ENCODE measurements around the gene MSLN.

MSLN gene

DNA sequence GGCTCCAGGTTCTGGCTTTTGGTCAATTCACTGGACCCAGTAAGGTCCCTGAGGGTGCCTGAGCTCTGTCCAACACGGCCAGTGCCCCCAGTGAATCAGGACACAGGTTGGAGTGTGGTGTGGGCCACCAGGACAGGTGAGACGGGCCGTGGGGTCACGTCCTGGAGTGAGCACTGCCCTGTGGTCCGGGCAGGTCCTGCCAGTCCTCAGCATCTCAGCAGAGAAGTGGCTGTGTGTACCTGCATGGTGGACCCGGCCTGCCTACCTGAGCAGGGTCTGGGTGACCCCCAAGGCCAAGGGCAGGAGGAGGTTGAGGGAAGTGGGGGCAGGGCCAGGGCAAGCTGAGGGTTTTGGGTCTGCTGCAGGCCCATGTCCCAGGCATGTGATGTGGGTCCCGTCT lies 41.9 kb downstream of the MSLN start:
- no peak overlapping the region for H2AFZ ChIP-seq (ENCODE audit: low read depth)
- H3K4me1 ChIP-seq (ENCODE audit: low read depth, poor library complexity, severe bottlenecking), result no peaks in the 10 kb centered on the region
- H3K4me2 ChIP-seq, result no peak overlapping the region
- peaks cover 67% of the 10 kb centered on the region for H3K27me3 ChIP-seq (ENCODE audit: insufficient read depth, low read depth)
- no peaks in the 10 kb centered on the region for H3K36me3 ChIP-seq (ENCODE audit: insufficient read depth)
- H3K4me3 ChIP-seq (IDR thresholded peaks at IDR 0.05; ENCODE audit: insufficient read depth, low read depth, low read length), result no peak overlapping the region
- H3K79me2 ChIP-seq (ENCODE audit: insufficient read depth, low read depth), result no peaks in the 10 kb centered on the region
- H3K27ac ChIP-seq, result no peak overlapping the region
- H4K20me1 ChIP-seq (ENCODE audit: insufficient read depth), result no peaks in the 10 kb centered on the region
- H3K9ac ChIP-seq, result no peak overlapping the region
- TF ChIP-seq, protein P1, sequence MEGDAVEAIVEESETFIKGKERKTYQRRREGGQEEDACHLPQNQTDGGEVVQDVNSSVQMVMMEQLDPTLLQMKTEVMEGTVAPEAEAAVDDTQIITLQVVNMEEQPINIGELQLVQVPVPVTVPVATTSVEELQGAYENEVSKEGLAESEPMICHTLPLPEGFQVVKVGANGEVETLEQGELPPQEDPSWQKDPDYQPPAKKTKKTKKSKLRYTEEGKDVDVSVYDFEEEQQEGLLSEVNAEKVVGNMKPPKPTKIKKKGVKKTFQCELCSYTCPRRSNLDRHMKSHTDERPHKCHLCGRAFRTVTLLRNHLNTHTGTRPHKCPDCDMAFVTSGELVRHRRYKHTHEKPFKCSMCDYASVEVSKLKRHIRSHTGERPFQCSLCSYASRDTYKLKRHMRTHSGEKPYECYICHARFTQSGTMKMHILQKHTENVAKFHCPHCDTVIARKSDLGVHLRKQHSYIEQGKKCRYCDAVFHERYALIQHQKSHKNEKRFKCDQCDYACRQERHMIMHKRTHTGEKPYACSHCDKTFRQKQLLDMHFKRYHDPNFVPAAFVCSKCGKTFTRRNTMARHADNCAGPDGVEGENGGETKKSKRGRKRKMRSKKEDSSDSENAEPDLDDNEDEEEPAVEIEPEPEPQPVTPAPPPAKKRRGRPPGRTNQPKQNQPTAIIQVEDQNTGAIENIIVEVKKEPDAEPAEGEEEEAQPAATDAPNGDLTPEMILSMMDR (conservative IDR thresholded peaks at IDR 0.05; ENCODE audit: low read depth, low read length), result no peak

DNA sequence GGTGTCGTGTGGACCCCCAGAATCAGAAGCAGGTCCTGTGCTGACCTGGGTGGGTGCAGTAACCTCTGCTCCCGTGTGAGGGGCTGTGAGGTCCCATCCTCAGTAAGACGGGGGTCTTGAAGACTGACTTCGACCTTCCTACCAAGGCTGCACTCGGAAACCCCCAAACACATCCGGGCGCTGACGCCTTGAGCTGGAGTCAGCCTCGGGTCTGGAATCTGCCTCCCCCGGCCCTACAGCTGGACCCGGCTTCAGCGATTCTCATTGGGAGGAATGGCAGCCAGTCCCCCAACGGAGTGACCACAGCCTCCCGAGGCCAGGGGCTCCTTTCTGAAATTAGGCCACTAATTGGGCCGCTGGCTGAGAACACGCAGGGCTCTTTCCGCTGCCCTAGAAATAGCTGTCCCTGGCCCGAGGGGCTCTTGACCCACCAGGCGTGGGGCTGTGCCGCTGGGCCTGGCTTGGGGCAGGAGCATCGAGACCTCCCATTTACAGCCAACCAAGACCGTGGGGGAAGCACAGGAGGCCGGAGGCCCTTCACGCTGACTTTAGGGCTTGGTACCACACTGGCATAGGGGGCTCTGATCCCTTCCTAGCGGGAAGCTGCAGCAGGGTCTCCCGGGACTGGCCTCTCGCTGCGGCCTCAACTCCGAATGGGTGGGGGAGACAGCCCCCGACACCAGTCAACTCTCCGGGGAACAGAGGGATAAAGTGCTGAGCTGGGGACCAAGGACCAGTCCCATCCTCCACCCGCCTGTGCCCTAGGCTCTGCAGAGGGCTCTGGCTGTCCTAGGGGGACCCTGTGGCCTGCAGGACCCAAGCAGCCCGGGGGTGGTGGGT lies 42.6 kb downstream of the MSLN start:
- no peak overlapping the region for H3K27ac ChIP-seq
- no peak overlapping the region for H3K9ac ChIP-seq
- no peaks in the 10 kb centered on the region for H4K20me1 ChIP-seq (ENCODE audit: insufficient read depth)
- H3K4me3 ChIP-seq (IDR thresholded peaks at IDR 0.05; ENCODE audit: insufficient read depth, low read depth, low read length), result no peak overlapping the region
- no peak overlapping the region for H2AFZ ChIP-seq (ENCODE audit: low read depth)
- H3K4me1 ChIP-seq (ENCODE audit: low read depth, poor library complexity, severe bottlenecking), result no peaks in the 10 kb centered on the region
- no peak overlapping the region for H3K4me2 ChIP-seq
- TF ChIP-seq, protein P1 (conservative IDR thresholded peaks at IDR 0.05; ENCODE audit: low read depth, low read length), result no peak
- no peaks in the 10 kb centered on the region for H3K36me3 ChIP-seq (ENCODE audit: insufficient read depth)
- no peaks in the 10 kb centered on the region for H3K79me2 ChIP-seq (ENCODE audit: insufficient read depth, low read depth)
- peaks cover 64% of the 10 kb centered on the region for H3K27me3 ChIP-seq (ENCODE audit: insufficient read depth, low read depth)

DNA sequence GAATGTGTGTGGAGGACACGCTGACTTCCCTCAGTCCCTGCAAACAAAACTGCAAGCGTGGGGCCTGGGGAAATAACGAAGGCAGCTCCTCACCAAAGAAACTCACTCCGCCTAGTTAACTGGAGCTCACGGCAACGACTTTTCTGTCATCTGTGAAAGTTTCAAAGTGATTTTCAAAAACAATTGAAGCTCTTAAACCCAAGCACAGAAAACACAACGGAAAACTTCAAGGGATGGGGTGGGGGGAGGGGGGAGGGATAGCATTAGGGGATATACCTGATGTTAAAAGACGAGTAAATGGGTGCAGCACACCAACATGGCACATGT lies 43.2 kb downstream of the MSLN start:
- H3K4me3 ChIP-seq (IDR thresholded peaks at IDR 0.05; ENCODE audit: insufficient read depth, low read depth, low read length), result no peak overlapping the region
- no peaks in the 10 kb centered on the region for H4K20me1 ChIP-seq (ENCODE audit: insufficient read depth)
- no peaks in the 10 kb centered on the region for H3K79me2 ChIP-seq (ENCODE audit: insufficient read depth, low read depth)
- H3K27me3 ChIP-seq (ENCODE audit: insufficient read depth, low read depth), result peaks cover 64% of the 10 kb centered on the region
- TF ChIP-seq, protein P1 (conservative IDR thresholded peaks at IDR 0.05; ENCODE audit: low read depth, low read length), result no peak
- no peaks in the 10 kb centered on the region for H3K36me3 ChIP-seq (ENCODE audit: insufficient read depth)
- no peak overlapping the region for H2AFZ ChIP-seq (ENCODE audit: low read depth)
- no peak overlapping the region for H3K9ac ChIP-seq
- H3K4me2 ChIP-seq, result no peak overlapping the region
- no peak overlapping the region for H3K27ac ChIP-seq
- H3K4me1 ChIP-seq (ENCODE audit: low read depth, poor library complexity, severe bottlenecking), result no peaks in the 10 kb centered on the region

DNA sequence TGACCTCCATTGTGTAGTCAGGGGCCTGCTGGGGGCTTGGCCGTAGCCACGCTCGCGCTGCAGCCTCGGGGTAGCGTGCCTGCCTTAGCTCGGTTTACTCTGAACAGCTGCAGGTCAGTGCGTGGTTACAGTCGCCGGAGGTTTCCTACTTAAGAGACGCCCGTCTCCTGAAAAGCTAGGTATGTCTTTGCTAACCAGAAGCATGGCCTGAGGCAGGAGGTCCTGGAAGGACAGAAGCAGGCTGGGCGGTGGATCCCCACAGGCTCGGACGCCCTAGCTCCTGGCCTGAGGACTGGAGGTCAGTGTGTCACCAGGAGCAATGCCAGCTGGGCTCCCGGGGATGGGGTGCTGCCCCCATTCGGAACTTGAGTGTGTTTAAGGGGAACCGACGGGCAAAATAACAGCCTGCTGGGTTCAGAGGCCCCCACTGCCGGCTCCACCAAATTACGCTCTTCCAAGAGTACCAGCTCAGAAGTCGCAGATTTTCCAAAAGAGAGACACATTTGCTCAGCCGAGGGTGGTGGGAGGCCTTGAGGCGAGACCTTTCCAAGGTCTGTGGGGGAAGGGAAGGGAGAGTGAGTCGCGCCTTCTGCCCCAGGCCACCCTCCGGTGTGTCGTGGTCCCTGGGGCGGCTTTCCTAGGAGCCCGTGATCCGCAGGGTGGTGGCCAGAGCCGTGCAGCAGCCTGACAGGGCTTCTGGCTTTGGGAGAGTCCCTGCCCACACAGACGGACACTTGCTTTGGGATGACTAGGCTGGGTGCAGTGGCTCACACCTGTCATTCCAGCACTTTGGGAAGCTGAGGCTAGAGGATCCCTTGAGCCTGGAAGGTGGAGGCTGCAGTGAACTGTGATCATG lies 43.9 kb downstream of the MSLN start:
- TF ChIP-seq, protein P1 (conservative IDR thresholded peaks at IDR 0.05; ENCODE audit: low read depth, low read length), result no peak
- no peaks in the 10 kb centered on the region for H3K36me3 ChIP-seq (ENCODE audit: insufficient read depth)
- H3K4me2 ChIP-seq, result no peak overlapping the region
- H3K4me3 ChIP-seq (IDR thresholded peaks at IDR 0.05; ENCODE audit: insufficient read depth, low read depth, low read length), result no peak overlapping the region
- no peaks in the 10 kb centered on the region for H4K20me1 ChIP-seq (ENCODE audit: insufficient read depth)
- no peak overlapping the region for H3K9ac ChIP-seq
- H3K4me1 ChIP-seq (ENCODE audit: low read depth, poor library complexity, severe bottlenecking), result no peaks in the 10 kb centered on the region
- H3K27me3 ChIP-seq (ENCODE audit: insufficient read depth, low read depth), result peaks cover 64% of the 10 kb centered on the region
- no peak overlapping the region for H2AFZ ChIP-seq (ENCODE audit: low read depth)
- H3K79me2 ChIP-seq (ENCODE audit: insufficient read depth, low read depth), result no peaks in the 10 kb centered on the region
- H3K27ac ChIP-seq, result no peak overlapping the region

Measured in KMS-11 (cell line).